Measurements from ENCODE around the gene NHP2.

DNA sequence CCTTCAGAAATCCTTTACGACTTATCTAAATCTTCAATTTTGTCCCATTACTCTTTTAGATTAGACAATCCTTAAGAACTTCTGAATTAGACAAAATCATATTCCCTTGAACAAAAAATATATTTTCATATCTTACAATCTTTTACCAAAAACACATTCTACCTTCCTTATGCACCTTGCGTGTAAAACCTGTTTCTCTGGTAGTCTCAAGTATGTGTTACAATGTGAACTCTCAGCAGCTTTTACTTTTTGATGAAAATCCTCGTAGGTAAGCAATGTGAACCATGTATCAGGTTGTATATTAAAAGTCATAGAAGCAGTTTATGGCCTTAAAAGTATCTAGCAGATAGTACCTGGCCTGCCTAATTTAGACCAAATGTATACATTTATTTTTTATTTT, 20.8 kb upstream of the NHP2 start:
- TF ChIP-seq, protein P1, sequence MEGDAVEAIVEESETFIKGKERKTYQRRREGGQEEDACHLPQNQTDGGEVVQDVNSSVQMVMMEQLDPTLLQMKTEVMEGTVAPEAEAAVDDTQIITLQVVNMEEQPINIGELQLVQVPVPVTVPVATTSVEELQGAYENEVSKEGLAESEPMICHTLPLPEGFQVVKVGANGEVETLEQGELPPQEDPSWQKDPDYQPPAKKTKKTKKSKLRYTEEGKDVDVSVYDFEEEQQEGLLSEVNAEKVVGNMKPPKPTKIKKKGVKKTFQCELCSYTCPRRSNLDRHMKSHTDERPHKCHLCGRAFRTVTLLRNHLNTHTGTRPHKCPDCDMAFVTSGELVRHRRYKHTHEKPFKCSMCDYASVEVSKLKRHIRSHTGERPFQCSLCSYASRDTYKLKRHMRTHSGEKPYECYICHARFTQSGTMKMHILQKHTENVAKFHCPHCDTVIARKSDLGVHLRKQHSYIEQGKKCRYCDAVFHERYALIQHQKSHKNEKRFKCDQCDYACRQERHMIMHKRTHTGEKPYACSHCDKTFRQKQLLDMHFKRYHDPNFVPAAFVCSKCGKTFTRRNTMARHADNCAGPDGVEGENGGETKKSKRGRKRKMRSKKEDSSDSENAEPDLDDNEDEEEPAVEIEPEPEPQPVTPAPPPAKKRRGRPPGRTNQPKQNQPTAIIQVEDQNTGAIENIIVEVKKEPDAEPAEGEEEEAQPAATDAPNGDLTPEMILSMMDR (IDR thresholded peaks at IDR 0.05), result no peak
- no peak for TF ChIP-seq POLR2A (IDR thresholded peaks at IDR 0.05)
